Stimulated activated CD8-positive, alpha-beta memory T cell treated with anti-CD3 and anti-CD28 coated beads, Interleukin-12 subunit alpha, Interleukin-12 subunit beta, amount 100 ng/mL, for 4 hours (primary cell): ENCODE data around the gene INO80.

Experiments
- DNase-seq: peaks from one replicate; pipeline ENCODE4 v3.0.0-alpha.2; 2020; ENCODE audit warnings: low read depth

INO80 gene

DNA sequence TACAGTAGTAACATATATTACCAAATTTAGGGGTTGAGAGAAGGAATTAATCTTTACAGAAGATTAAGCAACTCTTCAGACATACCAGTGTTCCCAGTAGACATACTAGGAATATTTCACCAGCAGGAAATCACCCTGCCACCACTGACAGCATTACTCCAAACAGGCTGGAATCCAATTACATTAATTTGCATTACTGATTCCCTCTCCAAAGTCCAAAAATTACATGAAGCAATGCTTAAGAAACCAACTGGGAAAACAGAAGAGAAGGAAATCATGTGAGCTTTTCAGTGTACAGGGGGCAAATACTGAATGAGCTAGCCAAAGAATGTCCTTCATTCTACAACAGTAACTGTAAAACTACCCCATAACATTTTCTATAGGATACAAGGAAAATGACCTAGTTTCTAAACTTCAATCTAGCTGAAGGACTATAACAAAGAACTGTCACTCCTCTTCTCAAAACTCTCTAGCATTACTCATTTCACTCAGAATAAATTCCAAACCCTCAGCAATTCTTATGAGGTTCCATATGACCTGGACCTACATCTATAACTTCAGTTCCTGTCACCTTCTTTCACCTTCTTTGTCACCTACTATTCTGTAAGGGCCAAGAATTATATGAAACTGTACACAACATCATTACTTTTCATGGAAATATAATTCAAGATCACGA, 72.7 kb downstream of the INO80 start:
- DNase-seq: no peak

DNA sequence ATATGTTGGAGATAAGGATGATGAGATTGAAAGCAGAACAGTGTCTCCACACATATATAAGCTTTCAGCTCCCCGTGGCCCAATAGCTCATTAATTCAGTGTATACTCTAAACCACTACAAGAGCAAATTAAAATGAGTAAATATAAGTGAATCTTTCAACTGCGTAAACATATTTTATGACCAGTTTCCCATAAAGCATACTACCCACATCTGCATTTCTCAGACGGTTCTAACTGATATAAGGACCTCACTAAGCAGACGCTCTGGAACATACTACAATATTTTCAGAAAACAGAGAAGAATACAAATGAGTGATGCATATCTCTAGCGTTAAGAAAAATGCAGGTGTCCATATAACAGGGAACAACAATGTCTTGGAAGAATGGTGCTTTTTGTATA, 73.2 kb downstream of the INO80 start:
- no peak for DNase-seq

DNA sequence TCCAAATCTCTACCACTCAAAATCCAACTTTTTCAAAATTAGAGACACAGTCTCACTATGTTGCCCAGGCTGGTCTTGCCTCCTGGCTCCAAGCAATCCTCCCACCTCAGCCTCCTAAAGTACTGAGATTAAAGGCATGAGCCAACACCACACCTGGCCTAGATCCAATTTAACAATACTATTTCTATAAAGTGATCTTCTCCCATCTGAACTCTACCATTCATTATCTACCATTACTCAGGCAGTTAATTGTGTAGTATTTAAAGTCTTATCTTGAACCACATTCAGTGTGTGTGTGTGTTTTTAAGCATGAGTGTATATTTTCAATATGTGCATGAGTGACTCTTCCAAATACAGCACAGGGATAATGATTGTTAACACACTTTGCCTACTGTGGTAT, 77.0 kb downstream of the INO80 start:
- no peak for DNase-seq

DNA sequence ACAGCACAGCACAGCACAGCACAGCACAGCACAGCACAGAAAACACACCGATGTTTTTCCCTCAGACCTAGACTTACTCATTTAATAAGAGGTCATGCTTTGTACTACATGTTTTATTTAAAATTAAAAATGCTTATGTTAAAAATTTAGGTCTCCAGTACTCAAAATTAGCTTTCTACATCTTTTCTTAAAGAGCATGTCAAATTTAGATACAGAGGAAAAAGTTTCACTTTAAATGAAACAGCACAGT, 84.1 kb downstream of the INO80 start:
- no peak for DNase-seq

DNA sequence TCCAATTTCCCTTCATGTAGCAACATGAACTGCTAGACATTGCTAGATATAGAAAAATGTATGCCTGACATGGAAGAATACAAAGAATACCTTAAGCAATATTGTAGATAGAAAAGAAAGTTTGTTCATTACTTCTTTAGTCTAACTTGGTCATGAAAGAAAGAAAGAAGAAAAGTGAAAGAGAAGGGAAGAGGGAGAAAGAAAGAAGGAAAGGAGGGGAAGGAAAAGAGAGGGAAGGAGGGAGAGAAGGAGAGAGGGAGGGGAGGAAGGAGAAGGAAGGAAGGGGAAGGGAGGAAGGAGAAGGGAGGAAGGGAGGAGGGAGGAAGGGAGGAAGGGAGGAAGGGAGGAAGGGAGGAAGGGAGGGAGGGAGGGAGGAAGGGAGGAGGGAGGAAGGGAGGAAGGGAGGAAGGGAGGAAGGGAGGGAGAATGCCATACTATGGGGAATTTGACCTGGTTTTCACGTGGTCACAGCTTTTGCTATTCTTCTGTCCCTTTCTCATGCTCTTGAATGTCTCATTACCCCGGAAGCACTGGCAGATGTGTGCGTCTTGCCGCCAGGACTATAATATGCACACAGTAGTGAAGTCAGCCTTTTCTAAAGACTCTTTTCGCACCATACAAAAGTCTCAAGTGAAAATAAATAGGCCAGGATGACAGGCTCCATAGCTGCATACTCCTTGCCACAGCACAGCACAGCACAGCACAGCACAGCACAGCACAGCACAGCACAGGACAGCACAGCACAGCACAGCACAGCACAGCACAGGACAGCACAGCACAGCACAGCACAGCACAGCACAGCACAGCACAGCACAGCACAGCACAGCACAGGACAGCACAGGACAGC, 84.6 kb downstream of the INO80 start:
- no peak for DNase-seq

DNA sequence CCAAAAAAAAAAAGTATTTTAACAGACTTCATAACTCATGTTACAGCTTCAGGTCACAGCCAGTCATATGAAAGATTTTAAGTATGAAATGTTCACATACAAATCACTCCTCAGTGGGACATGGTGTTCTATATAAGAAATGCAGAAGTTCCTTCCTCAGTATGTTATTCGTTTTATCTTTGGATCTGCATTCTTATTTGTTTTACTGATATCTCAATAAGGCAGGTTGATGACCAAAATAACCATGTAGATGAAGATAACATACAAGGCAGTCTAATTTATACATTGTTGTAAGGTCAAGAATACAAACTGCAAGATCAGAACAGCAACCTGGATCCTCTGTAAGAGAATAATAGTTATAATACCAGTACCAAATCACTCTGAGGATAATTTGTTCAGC, 87.2 kb downstream of the INO80 start:
- no peak for DNase-seq

DNA sequence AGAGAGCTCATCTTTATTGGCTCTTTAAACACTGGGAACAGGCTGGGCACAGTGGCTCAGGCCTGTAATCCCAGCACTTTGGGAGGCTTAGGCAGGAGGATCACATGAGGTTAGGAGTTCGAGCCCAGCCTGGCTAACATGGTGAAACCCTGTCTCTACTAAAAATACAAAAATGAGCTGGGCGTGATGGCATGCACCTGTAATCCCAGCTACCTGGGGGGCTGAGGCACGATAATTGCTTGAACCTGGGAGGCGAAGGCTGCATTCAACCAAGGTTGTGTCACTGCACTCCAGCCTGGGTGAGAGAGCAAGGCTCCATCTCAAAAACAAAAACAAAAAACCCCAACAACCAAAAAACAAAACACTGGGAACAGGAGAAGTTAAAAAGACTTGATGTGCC, 90.7 kb downstream of the INO80 start:
- DNase-seq: no peak

DNA sequence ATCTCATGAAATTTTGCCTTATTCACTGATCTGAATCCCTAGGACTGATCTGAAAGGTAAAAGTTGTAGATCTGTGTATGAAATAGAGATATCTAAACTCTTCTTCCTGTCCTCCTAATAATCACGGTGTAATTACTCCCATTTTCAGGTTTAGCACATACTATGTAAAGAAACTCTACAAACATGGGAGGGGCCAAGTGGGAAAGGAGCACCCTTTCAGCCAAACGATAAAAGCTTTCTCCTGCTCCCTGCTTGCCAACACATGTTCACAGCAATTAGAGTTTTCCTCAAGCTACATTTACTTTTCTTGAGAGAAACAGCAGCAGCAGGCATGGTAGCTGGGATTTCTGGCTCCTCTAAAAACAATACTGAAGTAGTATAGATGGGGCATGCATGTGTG, 91.2 kb downstream of the INO80 start:
- no peak for DNase-seq

DNA sequence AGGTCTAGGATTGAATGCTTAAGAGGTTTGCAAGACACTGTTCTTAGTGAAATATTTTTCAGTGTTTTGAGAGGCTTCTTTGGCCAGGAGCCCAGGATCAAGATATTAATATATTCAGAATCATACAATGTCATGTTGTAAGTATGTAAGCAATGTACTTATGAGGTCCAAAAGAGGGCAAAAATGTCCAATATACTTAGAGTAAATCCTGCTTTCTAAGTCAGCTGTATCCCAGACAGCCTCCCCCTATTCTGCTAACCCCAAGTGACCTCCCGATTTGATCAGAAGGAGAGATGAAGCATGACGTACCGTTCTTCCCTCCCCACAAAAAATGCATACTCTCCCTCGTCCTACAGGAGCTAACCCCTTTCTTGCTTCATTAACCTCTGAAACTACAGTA, 91.9 kb downstream of the INO80 start:
- DNase-seq: no peak

DNA sequence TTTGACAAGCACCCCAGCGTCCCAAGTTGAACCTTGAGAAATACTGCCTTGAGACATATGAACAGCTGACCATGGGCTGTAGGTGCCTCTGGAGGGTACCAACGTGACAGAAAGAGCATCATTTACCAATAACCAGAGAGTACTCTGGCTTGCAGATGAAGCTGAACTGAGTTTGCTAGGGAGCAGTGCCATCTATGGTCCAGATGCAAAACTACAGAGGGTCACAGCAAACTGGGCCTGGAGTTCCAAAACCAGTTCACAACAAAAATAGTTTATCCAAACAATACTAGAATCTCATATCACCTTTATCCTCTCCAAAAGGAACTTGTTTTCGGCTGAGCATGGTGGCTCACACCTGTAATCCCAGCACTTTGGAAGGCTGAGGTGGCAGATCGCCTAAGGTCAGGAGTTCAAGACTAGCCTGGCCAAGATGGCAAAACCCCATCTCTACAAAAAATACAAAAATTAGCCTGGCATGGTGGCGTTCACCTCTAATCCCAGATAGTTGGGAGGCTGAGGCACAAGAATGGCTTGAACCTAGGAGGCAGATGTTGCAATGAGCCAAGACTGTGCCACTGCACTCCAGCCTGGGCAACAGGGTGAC, 93.5 kb downstream of the INO80 start:
- no peak for DNase-seq

DNA sequence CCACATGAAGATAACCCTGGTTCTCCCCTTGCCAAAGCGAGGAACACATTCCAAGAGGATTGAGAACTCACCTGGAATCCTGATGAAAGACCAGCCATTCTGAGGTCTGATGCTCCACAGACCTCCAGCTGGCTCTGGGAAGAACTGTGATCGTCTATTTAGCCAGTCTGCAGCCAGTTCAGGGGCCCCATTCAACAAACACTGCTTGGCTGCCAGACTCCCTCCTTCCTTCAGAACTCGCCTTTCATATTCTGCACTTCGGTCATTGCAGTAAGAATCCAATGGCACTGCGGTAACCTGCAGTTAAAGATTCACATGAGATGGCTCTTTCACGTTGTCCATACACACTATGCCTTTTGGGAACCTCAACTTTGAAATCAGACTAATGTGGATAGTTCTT, 95.3 kb downstream of the INO80 start:
- DNase-seq: no peak

DNA sequence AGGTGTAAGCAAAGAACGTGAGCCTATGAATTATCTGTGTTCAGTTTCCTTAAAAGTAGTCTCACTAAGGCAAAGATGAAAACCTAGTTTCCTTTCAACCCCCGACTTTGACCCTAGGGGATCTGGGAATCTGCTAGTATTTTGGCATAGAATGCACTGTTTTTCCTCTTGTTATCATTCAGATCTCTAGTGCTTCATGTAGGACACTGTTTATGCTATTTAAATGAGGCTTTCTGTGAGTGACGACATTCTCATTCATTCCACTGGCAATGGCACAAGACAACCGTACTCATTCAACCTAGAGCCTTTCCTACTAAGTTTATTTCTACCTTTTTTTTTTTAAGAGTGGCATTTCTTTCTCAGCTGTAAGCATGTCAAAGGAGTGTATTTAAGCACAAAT, 95.8 kb downstream of the INO80 start:
- DNase-seq: no peak

DNA sequence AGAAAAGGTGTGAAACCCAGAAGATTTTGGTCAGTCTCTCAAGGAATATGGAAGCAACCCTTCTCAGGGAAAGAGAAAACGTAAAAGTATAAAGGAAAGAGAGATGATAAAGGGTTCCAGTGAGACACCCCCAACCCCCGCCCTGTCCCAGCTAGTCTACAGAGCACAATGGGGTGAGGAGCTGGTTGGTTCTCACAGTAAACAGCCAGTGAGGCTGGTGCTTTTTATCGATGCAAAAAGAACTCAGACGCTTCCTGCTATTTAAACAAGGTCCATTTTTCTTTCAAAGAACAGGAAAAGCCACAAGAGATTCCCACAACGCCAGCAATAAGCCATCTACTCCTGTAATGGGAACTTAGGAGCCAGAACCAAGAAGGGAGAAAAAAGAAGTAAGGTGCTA, 96.9 kb downstream of the INO80 start:
- no peak for DNase-seq

DNA sequence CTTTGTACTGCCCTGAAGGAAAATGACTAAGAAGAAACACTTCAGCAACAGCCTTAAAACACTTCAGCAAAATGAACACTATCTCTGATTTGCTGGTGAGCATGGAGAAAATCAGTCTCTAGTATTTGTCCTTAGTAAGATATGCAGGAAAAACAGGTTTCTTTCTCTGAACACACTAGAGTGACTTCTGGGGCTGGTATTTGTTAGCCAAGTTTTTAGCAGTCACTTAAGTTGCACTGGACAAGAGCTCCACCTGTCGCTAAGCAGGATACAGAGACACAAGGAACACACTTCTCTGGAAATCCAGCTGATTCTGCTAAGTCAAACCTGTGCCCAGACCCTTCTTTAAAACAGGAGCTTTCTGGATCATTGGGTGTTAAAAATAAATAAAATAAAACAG, 97.5 kb downstream of the INO80 start:
- no peak for DNase-seq

DNA sequence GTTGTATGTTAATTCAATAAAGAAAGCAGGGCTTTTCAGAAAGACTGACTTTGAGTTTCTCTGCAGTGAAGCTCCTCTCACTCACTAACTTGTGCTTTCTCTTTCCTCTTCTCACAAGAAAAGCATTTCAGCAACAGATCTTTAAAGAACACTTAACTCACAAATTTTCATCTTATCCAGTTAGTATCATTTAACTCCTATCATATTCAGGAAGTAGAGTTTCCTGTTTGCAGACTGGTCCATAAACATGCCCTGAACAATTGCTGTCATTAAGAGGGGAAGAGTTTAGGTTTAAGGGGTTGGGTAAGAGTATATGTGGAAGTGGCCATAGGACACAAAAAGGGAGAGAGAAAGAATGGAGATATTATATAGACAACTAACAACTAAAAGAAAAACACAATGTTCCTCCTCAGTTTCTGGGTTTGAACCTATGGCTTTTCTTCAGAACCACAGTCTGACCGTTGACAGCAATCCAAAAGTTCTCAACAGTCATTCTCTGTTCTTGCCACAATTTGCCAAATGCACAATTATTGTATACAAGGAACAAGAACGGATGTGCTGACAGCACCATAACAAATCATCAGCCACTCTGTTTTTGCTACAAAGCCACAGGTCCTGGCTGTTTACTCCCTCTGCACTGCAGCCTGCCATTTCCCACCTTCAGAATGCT, 98.9 kb downstream of the INO80 start:
- no peak for DNase-seq

DNA sequence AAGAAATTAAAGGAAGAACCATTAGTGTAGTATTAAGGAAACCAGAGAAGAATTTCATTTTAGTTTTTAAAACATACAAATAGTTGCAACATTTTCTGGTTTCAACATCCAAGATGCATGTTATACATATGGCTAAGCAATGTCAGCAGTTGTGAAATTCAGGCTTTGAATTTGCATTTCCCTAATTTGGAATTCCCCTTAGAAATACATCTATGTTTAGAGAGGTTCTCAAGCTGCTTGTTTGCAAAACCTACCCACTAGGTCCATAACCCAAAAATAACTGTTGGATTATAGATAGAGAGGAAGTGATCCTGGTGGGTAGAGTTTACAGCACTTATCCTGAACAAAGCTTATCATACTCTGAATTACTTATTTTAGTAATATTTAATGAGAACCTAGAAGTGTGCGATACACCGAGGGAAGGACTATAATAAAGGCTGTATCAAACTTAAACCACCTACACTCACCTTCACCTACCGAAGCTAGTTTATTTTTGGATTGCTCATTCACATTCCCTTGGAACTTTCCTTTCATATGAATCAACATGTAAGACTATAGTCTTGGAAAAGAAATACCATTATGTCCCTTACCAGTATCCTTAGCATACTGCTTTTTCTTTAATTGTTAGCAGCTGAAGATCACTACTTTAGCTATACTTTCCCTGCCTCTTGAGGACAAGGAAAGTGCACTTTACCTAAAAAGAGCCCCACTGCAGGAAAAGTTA, 102.2 kb downstream of the INO80 start:
- DNase-seq: no peak

DNA sequence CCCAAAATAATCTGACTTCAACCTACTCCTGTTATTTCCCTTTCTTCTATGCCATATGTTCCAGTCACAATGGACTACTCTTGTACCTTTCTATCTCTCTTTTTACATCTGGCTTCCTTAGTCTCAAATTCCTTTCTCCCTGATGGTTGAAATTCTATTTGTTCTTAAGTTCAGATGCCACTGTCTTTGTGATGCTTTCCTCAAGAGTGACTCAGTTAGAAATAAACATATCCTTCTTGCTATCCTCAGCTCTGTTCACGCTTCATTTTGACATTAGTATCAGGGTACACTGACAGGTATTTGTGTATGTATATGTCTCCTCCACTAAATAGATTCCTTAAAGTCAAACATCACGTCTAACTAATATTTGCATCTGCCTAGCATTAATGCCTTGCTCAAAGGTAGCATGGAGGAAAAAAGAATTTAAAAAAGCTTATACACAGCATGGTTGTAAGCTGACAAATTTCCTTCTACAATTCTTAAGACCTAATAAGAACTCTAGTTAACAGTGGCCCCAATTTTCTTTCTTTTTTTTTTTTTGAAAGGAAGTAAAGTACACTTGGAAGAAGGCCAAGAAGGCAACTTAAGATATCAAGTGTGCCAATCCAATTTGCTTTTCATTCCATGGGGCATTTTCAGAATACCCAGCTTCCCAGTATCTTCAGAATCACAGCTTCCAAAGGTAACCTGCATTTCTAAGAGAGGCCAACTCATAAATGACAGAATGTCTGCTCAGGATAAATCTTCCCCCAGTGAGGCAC, 104.8 kb downstream of the INO80 start:
- no peak for DNase-seq

DNA sequence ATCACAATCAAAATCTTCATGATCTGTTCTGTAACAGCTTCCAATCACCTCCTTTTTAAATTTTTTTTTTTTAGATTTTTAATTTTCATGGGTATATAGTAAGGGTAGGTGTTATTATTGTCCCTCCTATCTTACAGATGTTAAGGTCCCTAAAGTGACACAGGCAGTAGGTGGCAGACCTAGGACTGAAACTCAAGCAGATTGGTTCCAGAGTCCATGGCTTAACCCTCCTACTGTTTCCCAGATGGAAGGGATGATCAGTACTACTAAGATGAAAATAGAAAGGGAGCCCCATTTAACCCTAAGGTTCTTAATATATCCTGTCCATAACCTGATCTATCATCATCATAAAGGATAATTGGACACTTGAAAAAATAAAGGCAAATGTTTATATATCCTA, 105.7 kb downstream of the INO80 start:
- DNase-seq: no peak

DNA sequence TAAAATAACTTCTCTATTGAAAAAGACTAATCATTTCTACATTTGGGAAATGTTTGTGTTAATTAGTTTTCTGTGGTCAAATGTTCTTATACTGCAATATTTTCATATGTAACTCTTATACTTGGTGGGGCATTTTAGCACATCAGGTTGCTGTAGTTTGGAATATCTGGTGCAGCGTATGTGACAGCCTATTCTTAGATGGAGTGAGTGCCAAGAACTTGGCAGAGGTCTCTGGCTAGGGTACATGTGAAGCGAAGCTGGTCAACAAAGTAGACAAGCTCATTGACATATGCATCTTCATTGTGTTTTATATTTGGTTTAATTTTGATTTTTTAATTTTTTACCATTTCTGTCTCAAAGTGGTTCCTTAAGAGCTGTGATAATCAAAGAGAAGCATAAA, 109.6 kb downstream of the INO80 start:
- DNase-seq: no peak

DNA sequence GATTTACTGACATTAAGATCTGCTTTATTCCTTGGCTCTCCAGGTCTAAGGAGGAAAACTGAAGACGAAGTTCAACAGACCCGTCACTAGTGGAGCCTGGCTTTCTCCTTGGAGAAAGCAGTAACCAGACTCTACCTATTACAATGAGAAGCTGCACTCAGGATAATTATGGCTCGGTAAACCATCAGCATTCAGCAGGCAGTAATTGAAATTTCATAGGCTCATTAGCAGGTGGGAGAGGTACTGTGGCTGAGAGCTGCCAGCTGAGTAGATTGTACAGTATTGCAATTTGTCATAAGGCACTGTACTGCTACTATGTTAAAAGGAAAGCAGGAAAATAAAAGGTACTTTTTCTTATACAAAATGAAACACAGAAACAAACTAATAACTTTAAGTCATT, 111.6 kb downstream of the INO80 start:
- no peak for DNase-seq

DNA sequence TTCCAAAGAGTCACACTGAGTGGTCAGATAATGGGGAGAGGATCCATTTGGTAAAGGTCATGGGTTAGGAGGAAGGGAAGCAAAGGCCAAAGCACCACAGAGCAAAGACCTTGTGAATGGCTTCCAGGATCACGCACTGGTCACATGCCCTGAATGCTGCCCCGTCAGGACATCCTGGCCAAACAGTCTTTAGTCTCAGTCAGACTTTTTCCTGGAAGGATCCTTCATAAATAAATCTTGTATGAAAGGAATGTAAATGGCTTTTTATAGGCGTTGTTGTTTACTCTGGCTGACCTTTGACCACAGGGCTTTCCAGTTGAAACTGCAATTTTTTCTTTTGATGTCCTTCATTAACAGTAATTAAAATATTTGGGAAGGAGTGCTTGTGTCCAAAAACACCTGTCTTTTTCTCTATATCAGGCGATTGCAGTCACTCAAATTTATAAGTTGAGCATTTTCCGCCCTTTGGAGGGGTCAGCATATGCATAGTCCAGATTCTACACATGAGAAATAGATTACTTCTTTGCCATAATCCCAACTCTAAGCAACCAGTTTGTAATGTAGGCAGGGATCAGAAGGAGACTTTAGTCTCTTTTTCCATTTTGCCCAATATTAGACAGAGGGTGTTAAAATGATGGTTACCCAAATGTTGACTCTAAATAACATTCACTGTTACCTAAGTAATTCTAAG, 114.4 kb downstream of the INO80 start:
- no peak for DNase-seq
